Femur (tissue), 1 donor: Measurements from ENCODE around the gene SLC22A25.
"Not testable (repeated sequence)": the region's sequence is repeated elsewhere in the genome, so short reads cannot be mapped to it uniquely, and the experiment has no call there.

Experiments used
- DNase-seq: peaks from one replicate; pipeline ENCODE4 v3.0.0-alpha.2; 2017

SLC22A25 gene

GRCh38 chr11:63243533-63243932 lies at the start of gene SLC22A25:
Gene SLC22A25, minus strand, starts transcription at chr11:63243599. Its CDS starts 13,947 bp downstream, at chr11:63229652.
- no peak for DNase-seq

- no peak for DNase-seq
These were observed 46.9 kb upstream of the SLC22A25 start for GRCh38 chr11:63290285-63290684.

GRCh38 chr11:63289658-63290057 lies 46.3 kb upstream of the SLC22A25 start:
- no peak for DNase-seq

GRCh38 chr11:63282579-63282978 lies 39.2 kb upstream of the SLC22A25 start:
- no peak for DNase-seq

GRCh38 chr11:63280920-63281319 lies 37.5 kb upstream of the SLC22A25 start:
- DNase-seq: no peak

- no peak for DNase-seq
These were observed 34.0 kb upstream of the SLC22A25 start for GRCh38 chr11:63277345-63277943.

- no peak for DNase-seq
These were observed 31.4 kb upstream of the SLC22A25 start for GRCh38 chr11:63274776-63275175.

- no peak for DNase-seq
These were observed 30.3 kb upstream of the SLC22A25 start for GRCh38 chr11:63273685-63274084.

- DNase-seq: no peak
These were observed 19.1 kb upstream of the SLC22A25 start for GRCh38 chr11:63262547-63262946.

GRCh38 chr11:63251312-63251711 lies 7.9 kb upstream of the SLC22A25 start:
- no peak for DNase-seq

- no peak for DNase-seq
These were observed 7.0 kb upstream of the SLC22A25 start for GRCh38 chr11:63250162-63251050.

GRCh38 chr11:63248966-63249365 lies 5.6 kb upstream of the SLC22A25 start:
- DNase-seq: no peak

GRCh38 chr11:63247237-63248002 lies 4.0 kb upstream of the SLC22A25 start:
- DNase-seq: not testable (repeated sequence)

- no peak for DNase-seq
These were observed 2.6 kb upstream of the SLC22A25 start for GRCh38 chr11:63246045-63246444.

GRCh38 chr11:63244862-63245261 lies 1.5 kb upstream of the SLC22A25 start:
- DNase-seq: no peak

GRCh38 chr11:63242089-63242781 lies 1.2 kb downstream of the SLC22A25 start:
- no peak for DNase-seq

- DNase-seq: no peak
These were observed 2.5 kb downstream of the SLC22A25 start for GRCh38 chr11:63240791-63241379.

GRCh38 chr11:63240098-63240497 lies 3.3 kb downstream of the SLC22A25 start:
- no peak for DNase-seq

- DNase-seq: no peak
These were observed 4.1 kb downstream of the SLC22A25 start for GRCh38 chr11:63239254-63239653.

GRCh38 chr11:63237413-63237812 lies 6.0 kb downstream of the SLC22A25 start:
- no peak for DNase-seq

GRCh38 chr11:63235471-63236461 lies 7.6 kb downstream of the SLC22A25 start:
- not testable (repeated sequence) for DNase-seq
